SK-N-SH (cell line): ENCODE measurements around the gene KNCN. TPM values are rescaled to one million over a fixed set of nuclear protein-coding genes. Genes with fewer than 3 reads are reported as not detected.

ENCODE experiments used
- CTCF ChIA-PET: fragments of 300-600, 350-600 bp; formaldehyde crosslinking; extraction: SDS; loops from one replicate; lab custom pipeline; 2021; lab: Yijun Ruan, JAX
- POLR2A ChIA-PET: fragments of 350-600 bp; sonication (Branson Sonifier 250); formaldehyde crosslinking; extraction: SDS; loops from one replicate; lab custom pipeline; 2020; ENCODE audit warnings: antibody characterized with exemption, inconsistent platforms; lab: Yijun Ruan, JAX
- DNase-seq: peaks from one replicate; pipeline ENCODE4 v3.0.0; 2012
- H2AFZ ChIP-seq: fragments of 200-600 bp; sonication (generic); 2 replicates; pipeline ENCODE4 v1.8.1; 2016; ENCODE audit warnings: antibody characterized with exemption, mild to moderate bottlenecking, low read depth
- H3F3A ChIP-seq: fragments of 200-600 bp; sonication (generic); replicated peaks from 2 replicates; pipeline ENCODE3; 2016; ENCODE audit warnings: antibody characterized with exemption, mild to moderate bottlenecking; ENCODE audit not compliant: insufficient read depth
- H3K27ac ChIP-seq, 2 experiments: fragments of 200-500 bp in 1 of 2; fragments of 200-600 bp in 1 of 2; sonication (Bioruptor generic) in 1 of 2; sonication (generic), shearing (Covaris generic) in 1 of 2; 2 replicates each; pipeline versions ENCODE4 v1.5.1 to v1.6.1; 2014 to 2016; ENCODE audit warnings: low read depth in 2 of 2, inconsistent platforms in 1 of 2, low read length in 1 of 2, mild to moderate bottlenecking in 1 of 2, mixed read lengths in 1 of 2
- H3K27me3 ChIP-seq: fragments of 200-600 bp; sonication (generic), shearing (Covaris generic); 2 replicates; pipeline ENCODE4 v1.6.1; 2016; ENCODE audit warnings: mixed run types; ENCODE audit not compliant: insufficient read depth
- H3K36me3 ChIP-seq, 2 experiments: fragments of 200-500 bp in 1 of 2; fragments of 200-600 bp in 1 of 2; sonication (Bioruptor generic) in 1 of 2; sonication (generic) in 1 of 2; replicated peaks in 1 of 2; 2 replicates each; pipeline versions ENCODE3 to v1.5.1; 2014 to 2016; ENCODE audit warnings: low read length in 1 of 2, mild to moderate bottlenecking in 1 of 2; ENCODE audit not compliant: insufficient read depth in 2 of 2, control insufficient read depth in 1 of 2
- H3K4me1 ChIP-seq, 2 experiments: fragments of 200-500 bp in 1 of 2; fragments of 200-600 bp in 1 of 2; sonication (Bioruptor generic) in 1 of 2; sonication (generic), shearing (Covaris generic) in 1 of 2; 2 replicates each; pipeline versions ENCODE4 v1.5.1 to v1.6.1; 2014 to 2016; ENCODE audit warnings: low read depth in 1 of 2, low read length in 1 of 2, mixed run types in 1 of 2; ENCODE audit not compliant: insufficient read depth in 2 of 2, control insufficient read depth in 1 of 2
- H3K4me2 ChIP-seq: fragments of 200-600 bp; sonication (generic), shearing (Covaris generic); 2 replicates; pipeline ENCODE4 v1.6.1; 2017; ENCODE audit warnings: mixed run types
- H3K4me3 ChIP-seq, 2 experiments: fragments of 200-500 bp in 1 of 2; fragments of 200-600 bp in 1 of 2; sonication (Bioruptor generic) in 1 of 2; sonication (generic), shearing (Covaris generic) in 1 of 2; 2 replicates each; pipeline versions ENCODE4 v1.5.1 to v1.8.1; 2014 to 2016; ENCODE audit warnings: low read depth in 2 of 2, inconsistent platforms in 1 of 2, low read length in 1 of 2, mild to moderate bottlenecking in 1 of 2, mixed read lengths in 1 of 2, moderate library complexity in 1 of 2
- H3K79me2 ChIP-seq: fragments of 200-600 bp; sonication (generic); 2 replicates; pipeline ENCODE4 v1.8.1; 2017; ENCODE audit warnings: mild to moderate bottlenecking; ENCODE audit not compliant: insufficient read depth
- H3K9ac ChIP-seq: fragments of 200-600 bp; sonication (generic); 2 replicates; pipeline ENCODE4 v1.6.1; 2017; ENCODE audit warnings: mixed run types
- H3K9me2 ChIP-seq: fragments of 200-600 bp; sonication (generic); 2 replicates; pipeline ENCODE4 v1.6.1; 2017; ENCODE audit warnings: mixed run types
- H3K9me3 ChIP-seq: fragments of 200-600 bp; sonication (generic); 2 replicates; pipeline ENCODE4 v1.6.1; 2017; ENCODE audit warnings: mixed run types, mild to moderate bottlenecking, moderate library complexity
- H4K20me1 ChIP-seq: fragments of 200-600 bp; sonication (generic); 2 replicates; pipeline ENCODE4 v1.6.1; 2017; ENCODE audit warnings: mild to moderate bottlenecking, mixed run types; ENCODE audit not compliant: insufficient read depth
- CTCF ChIP-seq: fragments of 200-600 bp; sonication (generic); IDR thresholded peaks from 2 replicates; pipeline ENCODE4 v1.6.1; 2017; ENCODE audit warnings: antibody characterized with exemption, mild to moderate bottlenecking, moderate library complexity
- EP300 ChIP-seq, 2 experiments: IDR thresholded peaks; 2 replicates each; pipeline versions ENCODE4 v1.4.0 to v1.6.1; 2012; ENCODE audit warnings: borderline replicate concordance in 1 of 2, low read depth in 1 of 2, low read length in 1 of 2
- FOSL2 ChIP-seq: IDR thresholded peaks from 2 replicates; pipeline ENCODE4 v1.4.0; 2012; ENCODE audit warnings: low read depth, mild to moderate bottlenecking, moderate library complexity, borderline replicate concordance
- FOXJ3 ChIP-seq: sonication (generic); formaldehyde crosslinking; IDR thresholded peaks from 2 replicates; pipeline ENCODE4 v1.5.1; 2020; ENCODE audit warnings: mild to moderate bottlenecking, missing genetic modification reagents
- GABPA ChIP-seq: IDR thresholded peaks from 2 replicates; pipeline ENCODE4 v1.4.0; 2012; ENCODE audit warnings: low read depth, mild to moderate bottlenecking
- MAX ChIP-seq: IDR thresholded peaks from 2 replicates; pipeline ENCODE4 v1.4.0; 2012; ENCODE audit warnings: low read depth
- MXI1 ChIP-seq: IDR thresholded peaks from 2 replicates; pipeline ENCODE4 v1.6.1; 2012; ENCODE audit warnings: mild to moderate bottlenecking, low read depth, low read length, improper control_type of control experiment
- NFIC ChIP-seq: IDR thresholded peaks from 2 replicates; pipeline ENCODE4 v1.4.0; 2012; ENCODE audit warnings: borderline replicate concordance
- NRF1 ChIP-seq: IDR thresholded peaks from 2 replicates; pipeline ENCODE4 v1.6.1; 2012; ENCODE audit warnings: low read depth, mild to moderate bottlenecking, low read length
- POLR2AphosphoS5 ChIP-seq: IDR thresholded peaks from 2 replicates; pipeline ENCODE4 v1.6.1; 2012; ENCODE audit warnings: low read depth, low read length
- RFX5 ChIP-seq: IDR thresholded peaks from 2 replicates; pipeline ENCODE4 v1.6.1; 2012; ENCODE audit warnings: mild to moderate bottlenecking, improper control_type of control experiment, low read length
- SIN3A ChIP-seq: IDR thresholded peaks from 2 replicates; pipeline ENCODE4 v1.6.1; 2012; ENCODE audit warnings: low read depth, mild to moderate bottlenecking, low read length, moderate library complexity, borderline replicate concordance
- SMC3 ChIP-seq: IDR thresholded peaks from 2 replicates; pipeline ENCODE4 v1.6.1; 2012; ENCODE audit warnings: low read depth, low read length, improper control_type of control experiment
- TCF12 ChIP-seq: IDR thresholded peaks from 2 replicates; pipeline ENCODE4 v1.4.0; 2012
- ZBTB33 ChIP-seq: IDR thresholded peaks from 2 replicates; pipeline ENCODE4 v1.4.0; 2012; ENCODE audit warnings: low read depth, borderline replicate concordance
- whole genome bisulfite sequencing: methylation state at CpG from one replicate; pipeline ENCODE4 v1.1.6; 2017; ENCODE audit warnings: low lambda C conversion rate; 5-methylcytosine and 5-hydroxymethylcytosine counted together
- polyA plus RNA-seq, 3 experiments: library from polyadenylated mRNA; depleted of rRNA; stranded (reverse); fragments of >200 nt; gene quantifications; 2 replicates each; pipeline ENCODE4 v1.2.3, GENCODE V29; 2012
- TF ChIP-seq, protein P1 (sequence below): fragments of 150-350 bp; IDR thresholded peaks from 2 replicates; pipeline ENCODE4 v1.6.1; 2016; ENCODE audit warnings: mild to moderate bottlenecking, low read depth, low read length

The KNCN gene
- polyA plus RNA-seq, 1 of the 3 experiments (the other 2 are of a cell fraction) = not detected

DNA sequence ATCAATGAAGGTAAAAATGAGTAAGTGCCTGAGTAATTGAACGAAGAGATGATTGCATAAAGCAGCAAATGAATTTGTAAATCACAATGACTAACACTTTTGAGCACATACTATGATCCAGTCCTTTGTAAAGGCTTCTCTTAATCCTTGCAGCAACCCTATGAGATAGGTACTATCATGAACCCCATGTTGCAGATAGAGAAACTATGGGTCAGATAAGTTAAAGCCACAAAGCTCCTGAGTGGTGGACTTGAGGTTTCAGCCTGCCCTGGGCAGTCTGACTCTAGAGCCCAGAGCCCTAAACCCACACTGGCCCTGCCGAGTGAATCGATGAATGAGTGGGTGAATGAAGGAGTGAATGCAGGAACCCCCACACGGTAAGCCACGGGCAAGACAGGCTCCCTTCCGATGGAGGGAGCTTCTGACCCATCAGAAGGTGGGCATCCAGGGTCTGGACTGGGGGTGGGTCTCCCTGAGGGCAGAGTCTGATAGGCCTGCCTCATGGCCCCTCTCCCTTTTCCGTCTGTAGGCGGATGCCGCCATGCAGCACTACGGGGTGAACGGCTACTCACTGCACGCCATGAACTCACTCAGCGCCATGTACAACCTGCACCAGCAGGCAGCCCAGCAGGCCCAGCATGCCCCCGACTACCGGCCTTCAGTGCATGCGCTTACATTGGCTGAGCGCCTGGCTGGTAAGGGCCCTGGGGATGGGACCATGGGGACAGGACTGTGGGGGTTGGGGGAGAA is 44.8 kb downstream of the KNCN start (continued):
- no peak for TF ChIP-seq EP300 (IDR thresholded peaks at IDR 0.05; ENCODE audit: borderline replicate concordance in 1 of 2, low read depth in 1 of 2, low read length in 1 of 2)
- TF ChIP-seq FOSL2 = no peak
- TF ChIP-seq MAX = no peak

DNA sequence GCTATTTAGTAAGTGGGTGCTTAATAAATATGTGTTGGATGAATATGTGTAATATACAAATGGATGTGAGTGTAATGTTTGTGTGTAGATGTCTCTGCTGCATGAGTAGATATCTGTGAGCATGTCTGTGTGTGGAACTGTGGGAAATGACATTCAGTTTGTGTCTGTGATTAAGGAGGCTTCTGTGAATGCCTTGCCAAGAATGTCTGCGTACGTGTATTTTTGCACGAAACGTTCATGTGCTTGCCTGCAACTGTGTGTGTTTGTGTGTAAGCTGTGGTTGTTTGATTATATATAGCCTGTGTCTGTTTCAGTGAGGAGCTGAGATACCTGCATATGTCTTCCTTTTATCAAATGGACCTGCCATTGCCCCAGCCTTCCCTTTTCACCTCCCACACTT is 48.0 kb downstream of the KNCN start:
- H3K9ac ChIP-seq = no peak overlapping the region
- no peaks in the 10 kb centered on the region for H3K79me2 ChIP-seq
- POLR2A ChIA-PET = no interaction called here
- no peak overlapping the region for H2AFZ ChIP-seq
- no peak overlapping the region for H3K27ac ChIP-seq
- no peak for DNase-seq
- no peaks in the 10 kb centered on the region for H4K20me1 ChIP-seq
- WGBS = 68% methylated on average over 4 of the region's 4 CpGs
- H3K4me2 ChIP-seq = no peak overlapping the region
- no peaks in the 10 kb centered on the region for H3F3A ChIP-seq
- CTCF ChIA-PET = interaction anchor here (1.0 to 2.7 kb wide), 2 partner anchors 19 to 57 kb away, joined by 4 to 13 read pairs; no protein-coding TSS in a partner anchor
- H3K4me3 ChIP-seq = no peak overlapping the region
- H3K27me3 ChIP-seq = no peaks in the 10 kb centered on the region; the same call in 1 of the 2 replicates
- TF ChIP-seq CTCF (no peak), SIN3A (no peak), ZBTB33 (no peak), POLR2AphosphoS5 (no peak), GABPA (no peak), NRF1 (no peak), MXI1 (no peak), NFIC (no peak), FOXJ3 (no peak), TCF12 (no peak), SMC3 (no peak), FOSL2 (no peak), RFX5 (no peak)
- TF ChIP-seq, protein P1, sequence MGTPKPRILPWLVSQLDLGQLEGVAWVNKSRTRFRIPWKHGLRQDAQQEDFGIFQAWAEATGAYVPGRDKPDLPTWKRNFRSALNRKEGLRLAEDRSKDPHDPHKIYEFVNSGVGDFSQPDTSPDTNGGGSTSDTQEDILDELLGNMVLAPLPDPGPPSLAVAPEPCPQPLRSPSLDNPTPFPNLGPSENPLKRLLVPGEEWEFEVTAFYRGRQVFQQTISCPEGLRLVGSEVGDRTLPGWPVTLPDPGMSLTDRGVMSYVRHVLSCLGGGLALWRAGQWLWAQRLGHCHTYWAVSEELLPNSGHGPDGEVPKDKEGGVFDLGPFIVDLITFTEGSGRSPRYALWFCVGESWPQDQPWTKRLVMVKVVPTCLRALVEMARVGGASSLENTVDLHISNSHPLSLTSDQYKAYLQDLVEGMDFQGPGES = no peak
- H3K9me3 ChIP-seq = no peaks in the 10 kb centered on the region
- no peaks in the 10 kb centered on the region for H3K9me2 ChIP-seq
- H3K36me3 ChIP-seq = no peaks in the 10 kb centered on the region
- H3K4me1 ChIP-seq = no peaks in the 10 kb centered on the region
